GM19238 (cell line): ENCODE measurements around the gene CCDC66.

Experiments
- DNase-seq: peaks from one replicate; pipeline ENCODE4 v3.0.0; 2011; ENCODE audit warnings: low spot score; ENCODE audit not compliant: insufficient read length

CCDC66 gene

DNA sequence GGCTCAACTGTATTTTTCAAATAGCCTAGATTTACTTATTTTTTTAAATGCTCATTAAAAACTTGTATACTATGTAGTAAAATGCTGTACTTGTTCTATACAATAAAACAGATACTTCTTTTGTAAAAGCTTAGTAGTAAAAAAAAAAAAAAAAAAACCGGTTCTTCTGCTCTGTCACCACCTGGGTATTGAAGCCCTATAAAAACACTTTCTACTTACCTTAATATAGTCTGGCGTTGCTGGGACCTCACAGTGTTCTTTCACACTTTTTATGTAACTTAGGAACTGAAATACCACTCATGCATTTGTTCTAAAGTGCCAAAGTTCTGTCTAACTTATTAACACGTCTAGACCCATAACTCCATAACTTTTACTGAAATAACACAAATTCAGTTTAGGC is 64.7 kb downstream of the CCDC66 start:
- no peak for DNase-seq

- no peak for DNase-seq
These were observed 65.4 kb downstream of the CCDC66 start for GRCh38 chr3:56622381-56622780.

DNA sequence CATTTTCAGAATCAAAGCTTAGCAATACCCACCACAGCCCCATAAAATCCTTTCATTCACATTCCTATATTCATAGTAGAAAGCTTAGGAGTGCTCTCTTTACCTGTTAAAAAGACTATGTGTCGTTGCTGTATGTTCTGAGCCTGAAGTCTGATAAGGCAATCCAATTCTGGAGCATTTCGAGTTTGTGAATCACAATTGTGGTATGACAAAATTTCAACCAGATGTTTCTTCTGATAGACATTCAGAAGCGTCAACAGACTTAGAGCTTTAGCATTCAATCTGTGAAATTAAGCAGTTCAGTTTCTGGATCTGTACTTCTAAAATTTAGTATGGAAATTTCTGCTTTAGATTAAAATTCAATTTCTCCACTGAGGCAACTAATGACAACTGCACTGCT is 67.8 kb downstream of the CCDC66 start:
- no peak for DNase-seq

DNA sequence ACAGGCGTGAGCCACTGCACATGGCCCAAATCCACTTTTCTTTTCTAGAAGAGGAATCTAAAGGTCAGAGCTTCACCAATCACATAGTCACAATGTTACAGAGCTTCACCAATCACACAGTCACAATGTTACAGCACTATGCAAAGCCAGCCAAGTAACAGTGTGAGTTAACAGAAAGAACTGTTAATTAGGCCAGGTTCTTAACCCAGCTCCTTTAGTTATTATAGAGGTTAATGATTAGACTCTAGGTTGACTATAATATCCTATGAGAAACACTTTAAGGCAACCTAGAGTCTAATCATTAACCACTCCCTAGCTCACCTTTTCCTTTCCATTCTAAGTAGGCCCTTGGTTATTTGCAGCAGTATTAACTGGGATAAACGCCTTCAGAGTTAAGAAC is 72.1 kb downstream of the CCDC66 start:
- DNase-seq: no peak

GRCh38 chr3:56629451-56629850 is 72.5 kb downstream of the CCDC66 start:
- no peak for DNase-seq

- no peak for DNase-seq
These were observed 74.0 kb downstream of the CCDC66 start for GRCh38 chr3:56630966-56631365.

DNA sequence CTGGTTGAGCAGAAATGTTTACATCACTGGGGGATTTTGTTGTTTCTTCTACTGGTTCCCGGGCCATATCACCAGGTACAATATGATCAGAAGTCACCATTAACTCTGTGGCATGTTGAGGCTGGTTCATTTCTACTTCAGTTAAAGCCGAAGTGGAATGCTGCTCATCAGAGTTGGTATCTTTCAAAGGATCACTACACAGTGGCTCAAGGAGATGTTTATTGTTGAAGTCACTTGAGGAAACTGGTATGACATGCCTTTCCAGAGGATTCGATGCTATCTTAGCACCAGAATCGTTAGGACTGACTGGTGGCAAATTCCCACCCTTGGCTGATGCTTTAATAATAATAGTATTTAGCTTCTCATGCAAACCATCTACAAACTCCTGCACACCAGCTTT is 76.2 kb downstream of the CCDC66 start:
- DNase-seq: no peak

- DNase-seq: no peak
These were observed 76.9 kb downstream of the CCDC66 start for GRCh38 chr3:56633602-56634535.

- no peak for DNase-seq
These were observed 88.4 kb downstream of the CCDC66 start for GRCh38 chr3:56645407-56645806.

DNA sequence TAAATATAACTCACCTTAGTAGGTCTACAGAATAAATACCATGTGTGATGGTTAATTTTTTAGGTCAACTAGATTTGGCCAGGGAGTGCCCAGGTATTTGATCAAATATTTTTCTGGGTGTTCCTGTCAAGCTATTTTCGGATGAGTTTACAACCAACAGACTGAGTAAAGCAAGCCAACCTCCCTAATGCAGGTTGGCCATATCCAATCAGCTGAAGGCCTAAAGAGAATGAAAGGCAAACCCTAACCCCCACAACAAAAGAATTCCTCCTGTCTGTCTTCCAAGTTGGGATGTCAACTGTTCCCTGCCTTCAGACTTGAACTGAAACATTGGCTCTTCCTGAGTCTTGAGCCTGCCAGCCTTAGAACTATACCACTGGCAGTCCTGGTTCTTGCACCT is 97.5 kb downstream of the CCDC66 start:
- no peak for DNase-seq

DNA sequence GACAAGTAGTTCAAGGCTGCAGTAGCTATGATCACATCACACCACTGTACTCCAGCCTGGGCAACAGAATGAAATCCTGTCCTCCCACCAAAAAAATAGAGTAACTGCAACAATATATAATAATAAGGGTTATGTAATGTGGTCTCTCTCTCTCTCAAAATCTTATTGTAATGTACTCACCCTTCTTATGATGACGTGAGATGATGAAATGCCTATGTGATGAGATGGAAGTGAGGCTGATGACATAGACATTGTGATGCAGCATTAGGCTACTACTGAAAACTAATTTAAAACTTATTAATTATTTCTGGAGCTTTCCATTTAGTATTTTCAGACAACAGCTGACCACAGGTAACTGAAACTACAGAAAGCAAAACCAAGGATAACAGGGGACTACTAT is 98.7 kb downstream of the CCDC66 start:
- DNase-seq: no peak

DNA sequence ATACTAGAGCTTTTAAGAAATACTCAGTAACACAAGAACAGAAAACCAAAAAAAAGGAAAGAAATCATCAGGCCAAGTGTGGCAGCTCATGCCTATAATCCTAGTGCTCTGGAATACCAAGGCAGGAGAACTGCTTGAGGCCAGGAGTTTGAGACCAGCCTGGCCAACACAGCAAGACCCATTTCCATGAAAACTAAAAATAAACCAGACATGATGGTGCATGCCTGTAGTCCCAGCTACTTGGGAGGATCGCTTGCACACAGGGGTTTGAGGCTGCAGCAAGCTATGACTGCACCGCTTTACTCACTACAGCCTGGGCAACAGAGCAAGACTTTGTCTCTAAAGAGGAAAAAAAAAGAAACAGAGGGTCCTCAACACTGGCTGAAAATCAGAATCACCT is 107.8 kb downstream of the CCDC66 start:
- no peak for DNase-seq

GRCh38 chr3:56667973-56668579 is 111.1 kb downstream of the CCDC66 start:
- DNase-seq: no peak
